ENCODE results near the gene SCGN. TPM values are rescaled to one million over a fixed set of nuclear protein-coding genes. Genes with fewer than 3 reads are reported as not detected.

Gene SCGN
- total RNA-seq, 4 donors from 2014 or later: 3.6 to 13.0 (median 5.0) TPM

GRCh38 chr6:25731721-25732120, 79.7 kb downstream of the SCGN start:
- Histone ChIP-seq H3K4me3 (no peak overlapping the region), H3K9me3 (no peaks in the 10 kb centered on the region), H3K27me3 (no peaks in the 10 kb centered on the region), H3K36me3 (no peaks in the 10 kb centered on the region), H3K4me1 (no peaks in the 10 kb centered on the region), H3K27ac (no peak overlapping the region)
- 93 to 97% methylated on average over 3 to 15 of the region's 15 CpGs for WGBS, 2 donors (ENCODE audit: low coverage in 1 of 2)
- TF ChIP-seq POLR2AphosphoS5 (IDR thresholded peaks at IDR 0.05) (no peak), CTCF (IDR thresholded peaks at IDR 0.05) (no peak), EP300 (IDR thresholded peaks at IDR 0.05; ENCODE audit: low read depth) (no peak), POLR2A (IDR thresholded peaks at IDR 0.05) (no peak)
- intact Hi-C loops (cut with DNase I; ENCODE audit: low total_unique reads): no loop called here
- DNase-seq: no peak
- in situ Hi-C loops (cut with MboI; ENCODE audit: low pct_ligation_motif_present in 1 of 4, low pct_unique_long_range_greater_than_20kb in 1 of 4, low sequenced_read_pairs in 3 of 4): no loop called here

GRCh38 chr6:25732468-25733198, 80.6 kb downstream of the SCGN start:
- in situ Hi-C loops (cut with MboI; ENCODE audit: low pct_ligation_motif_present in 1 of 4, low pct_unique_long_range_greater_than_20kb in 1 of 4, low sequenced_read_pairs in 3 of 4) (no loop called here), intact Hi-C loops (cut with DNase I; ENCODE audit: low total_unique reads) (no loop called here)
- 80 to 82% methylated on average over 4 to 30 of the region's 30 CpGs for WGBS, 2 donors (ENCODE audit: low coverage in 1 of 2)
- DNase-seq: no peak
- Histone ChIP-seq H3K4me1 (no peaks in the 10 kb centered on the region), H3K4me3 (no peak overlapping the region), H3K27ac (no peak overlapping the region), H3K9me3 (peaks cover 4 to 8% of the 10 kb centered on the region in 2 donors), H3K36me3 (no peaks in the 10 kb centered on the region), H3K27me3 (no peaks in the 10 kb centered on the region)
- no peak for TF ChIP-seq EP300 (IDR thresholded peaks at IDR 0.05; ENCODE audit: low read depth)
- no peak for TF ChIP-seq POLR2AphosphoS5 (IDR thresholded peaks at IDR 0.05)
- no peak for TF ChIP-seq POLR2A (IDR thresholded peaks at IDR 0.05)
- TF ChIP-seq CTCF (IDR thresholded peaks at IDR 0.05): no peak

GRCh38 chr6:25735261-25735660, 83.2 kb downstream of the SCGN start:
- no peak for TF ChIP-seq EP300 (IDR thresholded peaks at IDR 0.05; ENCODE audit: low read depth)
- TF ChIP-seq POLR2A (IDR thresholded peaks at IDR 0.05): no peak
- TF ChIP-seq POLR2AphosphoS5 (IDR thresholded peaks at IDR 0.05): no peak
- no peak for TF ChIP-seq CTCF (IDR thresholded peaks at IDR 0.05)
- H3K4me3 ChIP-seq: no peak overlapping the region
- no peaks in the 10 kb centered on the region for H3K4me1 ChIP-seq
- no peaks in the 10 kb centered on the region for H3K27me3 ChIP-seq
- peaks cover 7 to 8% of the 10 kb centered on the region in 2 donors for H3K9me3 ChIP-seq
- H3K36me3 ChIP-seq: no peaks in the 10 kb centered on the region
- no peak overlapping the region for H3K27ac ChIP-seq
- DNase-seq: no peak
- intact Hi-C loops (cut with DNase I; ENCODE audit: low total_unique reads): no loop called here
- in situ Hi-C loops (cut with MboI; ENCODE audit: low pct_ligation_motif_present in 1 of 4, low pct_unique_long_range_greater_than_20kb in 1 of 4, low sequenced_read_pairs in 3 of 4): no loop called here

- Histone ChIP-seq H3K27me3 (no peaks in the 10 kb centered on the region), H3K9me3 (no peaks in the 10 kb centered on the region), H3K36me3 (no peaks in the 10 kb centered on the region), H3K27ac (peak overlapping the region; percentile 37 to 54 (median 42)), H3K4me1 (peaks cover 0 to 21% (median 6%) of the 10 kb centered on the region in 4 donors), H3K4me3 (no peak overlapping the region)
- TF ChIP-seq POLR2A (IDR thresholded peaks at IDR 0.05) (no peak), POLR2AphosphoS5 (IDR thresholded peaks at IDR 0.05) (peak in 1 of 3 donors; percentile 30), EP300 (IDR thresholded peaks at IDR 0.05; ENCODE audit: low read depth) (no peak)
- in situ Hi-C loops (cut with MboI; ENCODE audit: low pct_ligation_motif_present in 1 of 4, low pct_unique_long_range_greater_than_20kb in 1 of 4, low sequenced_read_pairs in 3 of 4) (no loop called here), intact Hi-C loops (cut with DNase I; ENCODE audit: low total_unique reads) (no loop called here)
- no peak for DNase-seq
Measured at GRCh38 chr6:25743868-25744267, 91.9 kb downstream of the SCGN start.

GRCh38 chr6:25745836-25746235, 93.8 kb downstream of the SCGN start:
- in situ Hi-C loops (cut with MboI; ENCODE audit: low pct_ligation_motif_present in 1 of 4, low pct_unique_long_range_greater_than_20kb in 1 of 4, low sequenced_read_pairs in 3 of 4) (no loop called here), intact Hi-C loops (cut with DNase I; ENCODE audit: low total_unique reads) (no loop called here)
- Histone ChIP-seq H3K4me1 (peaks cover 6 to 40% (median 18%) of the 10 kb centered on the region in 4 donors), H3K9me3 (no peaks in the 10 kb centered on the region), H3K27ac (no peak overlapping the region), H3K36me3 (no peaks in the 10 kb centered on the region), H3K4me3 (no peak overlapping the region), H3K27me3 (no peaks in the 10 kb centered on the region)
- TF ChIP-seq POLR2A (IDR thresholded peaks at IDR 0.05): no peak
- no peak for TF ChIP-seq EP300 (IDR thresholded peaks at IDR 0.05; ENCODE audit: low read depth)
- no peak for TF ChIP-seq CTCF (IDR thresholded peaks at IDR 0.05)
- TF ChIP-seq POLR2AphosphoS5 (IDR thresholded peaks at IDR 0.05): no peak
- 85 to 86% methylated on average over 4 of the region's 4 CpGs for WGBS, 2 donors (ENCODE audit: low coverage in 1 of 2)
- DNase-seq: no peak

Measured in transverse colon (tissue), 4 donors.